GM12872 (cell line): ENCODE data around the gene ZNF343.

ENCODE experiments used
- TF ChIP-seq, protein P1 (sequence below): IDR thresholded peaks from 3 replicates; pipeline ENCODE4 v1.5.1; 2011; ENCODE audit warnings: low read depth, mild to moderate bottlenecking, low read length, moderate library complexity; ENCODE audit not compliant: insufficient read depth

Gene ZNF343

DNA sequence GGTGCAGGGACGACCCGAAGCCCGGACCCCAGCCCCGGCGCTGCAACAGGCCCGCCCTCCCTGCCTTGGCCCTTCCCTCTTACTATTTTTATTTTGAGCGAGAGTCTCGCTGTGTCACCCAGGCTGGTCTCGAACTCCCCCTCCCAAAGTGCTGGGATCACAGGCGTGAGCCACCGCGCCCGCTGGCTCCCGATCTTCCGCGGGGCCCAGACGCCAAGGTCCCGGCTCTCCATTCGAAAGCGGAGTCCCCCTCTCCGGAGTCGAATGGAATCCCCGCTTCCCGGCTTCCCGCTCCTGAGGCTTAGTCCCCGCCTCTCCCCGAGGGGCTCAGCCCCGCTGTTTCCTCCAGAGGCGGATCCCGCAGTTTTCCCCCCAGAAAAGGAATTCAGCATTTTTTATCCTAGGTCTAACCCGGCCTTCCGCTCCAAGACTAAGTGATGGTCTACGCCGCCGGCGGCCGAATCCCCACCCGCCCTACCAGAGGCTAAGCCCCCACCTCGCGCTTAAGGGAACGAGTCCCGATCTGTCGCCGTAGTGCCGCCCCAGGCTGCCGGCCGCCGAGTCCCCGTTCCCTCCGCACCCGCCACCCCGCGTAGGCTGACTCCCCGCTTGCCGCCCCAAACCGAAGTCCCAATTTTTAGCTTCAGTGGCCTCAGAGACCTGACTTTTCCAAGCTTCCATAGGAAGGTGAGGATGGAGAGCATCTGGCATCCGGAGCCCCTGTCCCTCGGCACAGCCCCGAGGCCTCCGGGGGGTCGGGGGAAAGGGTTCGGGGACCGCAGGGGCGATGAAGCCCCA, 16.2 kb upstream of the ZNF343 start:
- TF ChIP-seq, protein P1, sequence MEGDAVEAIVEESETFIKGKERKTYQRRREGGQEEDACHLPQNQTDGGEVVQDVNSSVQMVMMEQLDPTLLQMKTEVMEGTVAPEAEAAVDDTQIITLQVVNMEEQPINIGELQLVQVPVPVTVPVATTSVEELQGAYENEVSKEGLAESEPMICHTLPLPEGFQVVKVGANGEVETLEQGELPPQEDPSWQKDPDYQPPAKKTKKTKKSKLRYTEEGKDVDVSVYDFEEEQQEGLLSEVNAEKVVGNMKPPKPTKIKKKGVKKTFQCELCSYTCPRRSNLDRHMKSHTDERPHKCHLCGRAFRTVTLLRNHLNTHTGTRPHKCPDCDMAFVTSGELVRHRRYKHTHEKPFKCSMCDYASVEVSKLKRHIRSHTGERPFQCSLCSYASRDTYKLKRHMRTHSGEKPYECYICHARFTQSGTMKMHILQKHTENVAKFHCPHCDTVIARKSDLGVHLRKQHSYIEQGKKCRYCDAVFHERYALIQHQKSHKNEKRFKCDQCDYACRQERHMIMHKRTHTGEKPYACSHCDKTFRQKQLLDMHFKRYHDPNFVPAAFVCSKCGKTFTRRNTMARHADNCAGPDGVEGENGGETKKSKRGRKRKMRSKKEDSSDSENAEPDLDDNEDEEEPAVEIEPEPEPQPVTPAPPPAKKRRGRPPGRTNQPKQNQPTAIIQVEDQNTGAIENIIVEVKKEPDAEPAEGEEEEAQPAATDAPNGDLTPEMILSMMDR: no peak

DNA sequence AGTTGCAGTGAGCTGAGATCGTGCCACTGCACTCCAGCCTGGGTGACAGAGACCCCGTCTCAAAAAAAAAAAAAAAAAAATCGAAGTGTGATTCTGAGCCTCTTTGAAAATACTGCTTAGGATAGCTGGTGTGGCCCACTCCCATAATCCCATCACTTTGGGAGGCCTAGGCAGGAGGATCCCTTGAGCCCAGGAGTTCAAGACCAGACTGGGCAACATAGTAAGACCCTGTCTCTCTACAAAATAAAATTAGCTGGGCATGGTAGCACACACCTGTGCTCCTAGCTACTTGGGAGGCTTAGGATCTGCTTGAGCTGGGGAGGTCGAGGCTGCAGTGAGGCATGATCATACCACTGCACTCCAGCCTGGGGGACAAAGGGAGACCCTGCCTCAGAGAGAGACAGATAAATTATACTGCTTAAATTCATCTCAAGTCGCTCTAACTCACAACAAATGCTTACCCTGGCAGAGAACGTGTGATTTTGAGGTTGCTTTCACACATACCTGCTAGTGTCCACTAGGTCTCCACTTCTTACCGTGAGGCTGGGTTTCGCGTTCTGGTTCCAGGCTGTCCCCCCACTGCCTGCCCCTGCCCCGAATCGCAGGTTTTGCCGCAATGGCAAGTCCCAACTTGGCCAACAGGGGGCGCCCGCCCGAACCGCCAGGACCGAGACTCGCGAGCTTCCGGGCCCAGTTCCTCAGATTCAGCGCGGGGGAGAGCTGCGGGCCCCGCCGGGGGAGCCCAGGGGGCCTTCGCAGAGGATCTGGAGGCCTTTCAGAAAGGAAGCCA, 15.4 kb upstream of the ZNF343 start:
- TF ChIP-seq, protein P1: peak; percentile 91

DNA sequence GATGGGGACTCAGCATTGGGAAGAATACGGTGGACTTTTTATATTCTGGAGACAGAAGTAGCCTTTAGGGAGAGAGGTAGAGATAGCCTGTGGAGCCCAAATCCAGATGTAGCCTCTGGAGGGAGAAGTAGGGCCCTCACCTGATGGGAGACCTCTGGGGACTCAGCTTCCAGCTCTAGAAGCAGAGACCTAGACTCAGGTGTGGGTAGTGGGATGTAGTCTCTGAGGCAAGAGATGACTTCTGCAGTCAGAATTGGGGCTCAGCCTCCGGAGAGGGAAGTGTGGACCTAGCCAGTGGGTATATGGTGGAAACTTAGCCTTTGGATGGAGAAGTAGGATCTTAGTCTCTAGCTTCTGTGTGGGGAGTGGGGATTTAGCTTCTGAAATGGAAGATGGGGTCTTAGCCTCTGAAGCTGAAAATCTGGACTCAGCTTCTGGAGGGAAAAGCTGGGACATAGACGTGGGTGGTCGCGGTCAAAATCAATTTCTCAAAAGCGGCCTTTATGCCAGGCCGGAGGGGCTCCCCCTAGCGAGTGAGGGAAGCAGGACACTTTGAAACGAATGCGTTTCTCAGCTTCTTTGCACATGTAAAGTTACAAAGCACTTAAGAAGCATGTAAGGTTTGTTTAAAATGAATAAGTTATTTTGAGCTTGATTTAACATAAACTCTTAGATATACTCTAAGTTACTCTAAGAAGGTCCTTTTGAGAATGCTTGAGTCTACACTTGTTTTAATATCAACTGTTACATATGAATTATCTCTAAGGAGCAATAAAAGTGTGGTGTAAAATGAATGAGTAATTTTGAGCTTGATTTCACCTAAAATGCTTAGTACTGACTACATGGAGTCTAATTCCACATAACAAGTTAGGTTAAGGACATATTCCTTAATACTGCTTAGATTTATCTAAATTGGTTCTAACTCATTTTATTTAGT, 12.9 kb upstream of the ZNF343 start:
- TF ChIP-seq, protein P1: peak; percentile 89

DNA sequence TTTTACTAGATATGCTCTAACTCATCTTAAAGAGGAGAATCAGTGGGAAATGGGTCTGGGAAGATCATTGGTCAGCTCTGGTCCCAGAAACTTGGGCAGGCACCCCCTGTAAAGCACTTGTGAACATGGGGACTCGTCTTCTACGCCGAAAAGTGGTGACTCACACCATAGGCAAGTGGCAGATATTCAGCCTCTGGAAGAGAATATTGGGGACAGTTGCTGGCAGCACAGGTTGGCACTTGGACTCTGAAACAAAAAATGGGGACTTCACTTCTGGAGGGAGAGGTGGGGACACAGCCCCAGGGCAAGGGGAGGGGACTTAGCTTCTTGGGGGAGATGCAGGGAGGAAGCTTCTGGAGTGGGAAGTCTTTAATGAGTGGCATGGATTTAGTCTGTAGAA, 11.9 kb upstream of the ZNF343 start:
- TF ChIP-seq, protein P1: no peak

DNA sequence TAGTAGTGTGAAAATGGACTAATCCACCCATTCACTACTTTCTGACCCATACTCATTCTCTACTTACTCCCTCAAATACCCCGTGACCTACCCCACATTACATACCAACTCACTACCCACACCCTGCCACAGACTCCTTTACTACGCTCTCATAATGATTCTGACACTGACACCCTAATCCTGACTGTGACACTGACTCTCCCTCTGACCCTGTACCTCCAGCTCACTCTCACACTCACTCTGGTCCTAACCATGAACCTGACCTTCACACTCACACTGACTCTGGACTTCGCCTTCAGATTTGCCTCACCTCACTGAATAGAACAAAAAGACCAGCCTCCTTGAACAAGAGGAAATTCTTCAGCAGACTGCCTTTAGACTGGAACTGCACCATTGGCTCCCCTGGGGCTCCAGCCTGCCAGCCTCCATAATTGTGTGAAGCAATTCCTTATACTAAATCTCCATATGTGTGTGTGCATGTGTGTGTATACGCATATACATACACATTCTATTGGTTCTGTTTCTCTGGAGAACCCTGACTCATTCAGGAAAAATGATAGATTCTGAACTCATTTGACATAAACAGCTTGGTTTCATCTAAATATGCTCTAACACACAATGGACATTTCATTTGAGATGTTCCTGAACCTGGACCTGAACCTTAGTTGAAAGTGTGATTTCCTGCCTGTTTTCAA, 10.5 kb upstream of the ZNF343 start:
- TF ChIP-seq, protein P1: no peak

DNA sequence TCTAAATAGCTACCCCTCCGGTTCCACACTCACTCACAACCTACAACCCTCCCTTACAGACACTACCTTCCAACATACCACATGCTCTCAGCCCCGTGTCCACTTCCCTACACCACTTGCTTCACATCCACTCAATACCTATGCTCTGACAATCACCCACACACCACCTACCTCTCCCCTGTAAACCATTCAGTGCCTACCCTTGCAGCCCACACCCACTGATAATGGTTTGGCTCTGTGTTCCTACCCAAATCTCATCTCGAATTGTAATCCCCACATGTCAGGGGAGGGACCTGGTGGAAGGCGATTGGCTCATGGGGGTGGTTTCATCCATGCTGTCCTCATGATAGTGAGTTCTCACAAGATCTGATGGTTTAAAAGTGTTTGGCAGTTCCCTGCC, 9.8 kb upstream of the ZNF343 start:
- TF ChIP-seq, protein P1: no peak
